HG03439 (cell line): ENCODE results near the gene PARD3B.

Source experiments
- ATAC-seq: cut with Tn5 transposase; IDR thresholded peaks from one replicate; pipeline ENCODE4 v1.9.1; 2021; ENCODE audit warnings: mild to moderate bottlenecking, moderate library complexity; ENCODE audit not compliant: unreplicated experiment

The PARD3B gene

DNA sequence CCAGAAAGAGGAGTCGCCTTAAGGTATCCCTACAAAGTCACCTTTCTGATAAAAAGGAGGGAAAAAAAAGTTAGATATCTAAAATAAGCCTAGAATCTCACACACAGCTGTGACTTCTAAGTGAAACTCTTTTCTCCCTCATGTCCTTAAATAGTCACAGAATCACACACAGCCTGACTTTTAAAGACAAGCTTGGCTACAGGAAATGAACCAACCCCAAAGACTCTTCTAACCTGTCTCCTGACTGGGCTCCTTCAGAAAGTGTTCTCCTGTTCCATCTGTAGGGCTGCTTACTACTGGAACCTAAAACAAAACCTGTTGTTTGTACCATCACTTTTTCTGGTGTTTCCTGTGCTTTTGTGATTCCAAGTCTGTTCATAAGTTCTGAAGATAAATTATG, 1074.3 kb downstream of the PARD3B start:
- ATAC-seq, result no peak

DNA sequence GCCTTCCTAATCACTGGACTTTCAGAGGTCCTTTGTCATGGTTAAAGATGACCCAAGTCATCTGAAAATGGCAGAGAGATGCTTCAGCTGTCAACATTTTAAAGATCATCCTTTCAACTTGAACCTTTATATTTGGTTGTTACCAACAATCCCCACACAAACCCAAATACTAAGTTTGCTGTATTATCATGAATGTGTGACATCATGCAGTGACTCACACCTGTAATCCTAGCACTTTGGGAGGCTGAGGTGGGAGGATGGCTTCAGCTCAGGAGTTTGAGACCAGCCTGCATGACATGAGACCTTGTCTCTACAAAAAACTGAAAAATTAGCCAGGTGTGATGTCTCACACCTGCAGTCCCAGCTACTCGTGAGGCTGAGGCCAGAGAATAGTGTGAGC, 1081.8 kb downstream of the PARD3B start:
- no peak for ATAC-seq

DNA sequence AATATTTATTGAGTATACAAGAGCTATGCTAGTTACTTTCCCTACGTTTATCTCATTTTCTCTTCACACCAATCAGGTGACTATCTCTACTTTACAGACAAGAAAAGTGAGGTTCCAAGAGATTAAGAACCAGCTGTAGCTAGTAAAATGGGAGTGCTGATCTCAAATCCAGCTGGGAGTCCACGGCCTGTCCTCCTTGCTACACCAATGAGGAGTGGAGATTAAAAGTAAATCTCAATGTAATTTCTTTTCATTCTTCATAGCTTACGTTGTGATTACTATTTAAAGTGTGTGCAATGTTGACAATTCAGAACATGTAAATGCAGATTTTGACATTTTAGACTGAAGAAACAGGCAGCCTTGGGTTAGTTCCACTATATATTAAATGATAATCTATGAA, 1083.1 kb downstream of the PARD3B start:
- ATAC-seq, result no peak

DNA sequence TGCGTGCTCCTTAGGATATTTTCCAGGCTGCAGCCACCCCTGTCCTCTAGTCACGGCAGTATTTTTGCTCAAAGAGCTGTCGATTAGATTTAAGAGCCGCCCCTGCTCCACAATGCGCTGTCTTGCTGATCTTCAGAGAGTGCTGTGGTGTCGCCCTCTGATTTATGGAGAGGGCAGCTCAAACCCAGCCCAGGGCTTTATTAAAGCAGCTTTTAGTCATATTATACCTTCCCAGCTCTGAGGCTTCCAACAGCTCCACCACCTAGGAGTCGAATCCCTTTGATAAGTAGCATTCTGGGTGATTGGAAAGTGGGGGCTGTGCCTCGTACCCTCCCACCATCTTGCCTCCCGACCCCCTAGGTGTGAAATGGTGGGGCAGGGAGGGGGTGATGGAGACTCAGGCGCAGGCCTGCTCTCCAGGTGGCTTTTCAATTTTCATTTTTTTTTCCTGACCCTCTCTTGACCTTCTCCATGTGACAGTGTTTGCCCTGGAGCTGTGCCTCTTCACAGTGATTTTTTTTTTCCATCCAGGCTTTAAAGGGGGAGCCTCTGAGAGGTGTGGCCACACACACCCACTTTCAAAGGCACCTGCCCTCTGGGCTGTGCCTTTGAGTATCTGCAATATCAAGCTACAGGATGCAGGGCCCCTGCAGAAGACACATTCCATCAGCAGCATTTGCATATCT, 1084.0 kb downstream of the PARD3B start:
- no peak for ATAC-seq

DNA sequence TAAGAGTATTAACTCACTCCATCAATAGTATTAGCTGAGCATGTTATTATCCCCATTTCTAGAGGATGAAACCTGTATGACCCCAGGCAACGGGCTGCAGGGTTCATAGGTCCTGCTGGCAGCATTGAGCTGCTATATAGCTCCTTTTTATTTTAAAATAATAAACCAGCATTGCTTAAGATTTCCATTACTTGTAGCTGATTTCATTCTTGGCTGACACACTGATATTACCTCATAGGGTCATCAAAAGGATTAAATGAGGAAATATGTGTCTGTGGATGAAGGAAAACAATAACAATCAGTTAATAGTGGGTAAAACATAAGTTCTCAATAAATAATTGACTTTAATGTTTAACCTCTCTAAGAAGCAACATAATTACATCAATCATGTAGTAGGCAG, 1088.7 kb downstream of the PARD3B start:
- no peak for ATAC-seq

DNA sequence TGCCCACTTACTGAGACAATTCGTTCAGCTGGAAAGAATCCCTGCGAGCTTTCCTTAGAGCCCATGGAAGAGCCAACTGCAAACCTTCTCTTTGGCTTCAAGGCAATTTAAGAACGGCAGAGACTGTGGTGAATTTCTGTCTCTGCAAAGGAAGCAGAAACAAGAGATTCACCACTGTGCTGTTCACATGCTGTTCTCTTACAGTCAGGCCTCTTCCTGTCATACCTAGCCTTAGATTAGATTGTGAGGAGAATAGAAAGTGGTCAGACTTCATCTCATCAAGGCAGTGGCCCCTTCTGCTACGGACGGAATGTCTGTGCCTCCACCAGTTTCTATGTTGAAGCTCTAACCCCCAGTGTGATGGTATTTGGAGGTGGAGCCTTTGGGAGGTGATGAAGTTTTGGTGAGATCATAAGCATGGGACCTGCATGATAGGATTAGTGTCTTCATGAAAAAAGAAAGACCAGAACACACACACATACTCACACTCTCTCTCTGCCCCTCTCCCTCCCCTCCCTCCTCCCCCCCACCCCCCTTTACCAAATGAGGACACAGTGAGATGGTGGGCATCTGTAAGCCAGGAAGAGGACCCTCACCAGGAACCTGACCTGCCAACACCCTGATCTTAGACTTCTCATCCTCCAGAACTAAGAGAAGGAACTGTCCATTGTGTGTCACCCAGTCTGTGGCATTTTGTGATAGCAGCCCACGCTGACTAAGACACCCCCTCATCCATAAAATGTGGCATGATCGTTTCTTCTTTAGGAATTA, 1091.5 kb downstream of the PARD3B start:
- ATAC-seq, result no peak

DNA sequence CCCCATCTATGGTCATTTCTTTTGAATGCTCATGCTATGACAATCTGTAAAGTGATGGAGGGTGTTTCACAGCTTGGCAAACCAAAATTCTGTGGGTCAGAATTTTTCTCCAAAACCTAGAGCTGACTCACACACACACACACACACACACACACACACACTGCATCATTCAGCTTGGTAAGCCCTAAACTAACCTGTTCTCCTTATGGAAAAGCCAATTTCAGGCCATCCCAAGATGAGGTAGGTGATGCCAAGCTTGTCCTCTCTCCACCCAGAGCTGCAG, 1092.0 kb downstream of the PARD3B start:
- no peak for ATAC-seq

DNA sequence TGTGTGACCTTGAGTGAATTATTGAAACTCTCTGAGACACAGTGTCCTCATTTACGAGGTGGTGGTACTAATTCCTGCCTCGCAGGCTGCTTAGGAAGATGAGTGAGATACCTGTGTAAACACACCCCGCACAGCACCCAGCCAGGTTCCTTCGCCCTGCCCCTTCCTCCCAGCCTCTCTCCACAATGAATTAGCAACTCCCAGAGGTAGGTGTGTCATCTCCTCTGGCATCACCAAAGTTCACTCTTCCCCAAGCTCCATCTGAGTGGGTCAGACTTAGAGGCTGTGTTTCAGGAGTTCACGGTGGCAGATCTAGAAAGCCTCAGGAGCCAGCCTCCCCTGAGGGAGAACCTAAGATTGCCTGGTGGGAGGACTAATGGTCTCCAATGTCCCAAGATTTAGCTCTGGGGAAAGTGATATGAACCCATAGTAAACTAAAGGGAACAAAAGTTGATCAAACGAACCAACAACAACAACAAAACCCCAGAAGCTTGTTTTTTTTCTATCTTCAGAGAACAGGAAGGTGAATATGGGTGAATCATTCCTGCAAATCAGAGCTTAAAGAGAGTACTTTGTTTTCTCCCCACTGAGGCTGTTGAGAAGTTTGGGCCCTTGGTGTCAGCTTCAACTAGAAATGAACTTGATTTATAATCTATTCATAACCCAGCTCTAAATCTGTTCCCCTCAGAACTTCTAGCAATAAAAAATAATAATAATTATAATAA, 1092.7 kb downstream of the PARD3B start:
- ATAC-seq, result no peak

DNA sequence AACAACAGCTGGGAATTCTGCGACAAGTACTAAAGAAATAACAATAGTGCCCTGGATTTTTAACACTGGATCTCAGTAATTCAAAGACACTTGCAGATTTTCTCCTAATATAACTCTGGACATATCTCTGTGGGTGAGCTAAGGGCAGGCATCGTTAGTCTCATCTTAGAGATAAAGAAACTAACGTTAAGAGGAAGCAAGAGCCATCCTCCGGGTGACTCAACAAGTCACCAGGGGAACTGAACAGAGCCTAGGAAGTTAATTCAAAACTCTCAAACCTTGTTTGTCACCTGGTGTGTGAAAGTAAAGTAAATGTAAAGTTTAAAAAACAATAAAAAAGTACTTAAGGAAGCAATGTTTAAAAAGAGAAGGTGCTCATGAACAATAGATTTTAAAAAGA, 1095.4 kb downstream of the PARD3B start:
- no peak for ATAC-seq

DNA sequence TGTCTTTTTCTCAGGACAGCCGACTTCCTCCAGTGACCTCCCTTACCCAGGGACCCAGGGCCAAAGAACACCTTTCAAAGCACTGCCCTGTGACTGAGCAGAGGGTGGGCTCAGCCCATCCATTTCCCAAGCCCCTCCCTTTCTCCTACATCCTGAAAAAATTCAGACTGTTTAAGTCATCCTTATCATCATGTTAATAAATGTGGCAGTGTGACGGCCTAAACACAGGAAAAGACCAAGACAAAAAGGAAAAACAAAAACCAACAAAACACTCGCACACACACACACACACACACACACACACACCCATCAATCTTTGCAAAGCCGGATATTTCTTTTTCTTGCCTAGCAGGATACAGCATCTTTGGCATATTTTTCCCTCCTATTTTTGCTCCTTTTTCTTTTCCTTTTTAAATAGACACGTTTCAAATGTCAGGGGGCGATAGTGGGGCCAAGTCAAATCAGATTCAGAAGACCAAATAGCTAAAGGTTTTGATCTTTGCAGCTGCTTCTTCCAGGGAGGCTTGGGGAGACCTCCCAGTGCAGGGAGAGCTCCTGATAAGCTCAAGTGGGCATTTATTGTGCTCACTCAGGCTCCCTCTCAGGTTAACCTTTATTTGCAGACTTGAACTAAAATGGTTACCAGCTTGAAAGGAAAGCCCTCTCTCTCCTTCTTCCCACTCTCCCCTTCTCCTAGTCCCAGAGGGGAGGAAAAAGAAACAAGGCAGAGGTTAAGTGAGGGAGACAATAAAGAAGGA, 1097.5 kb downstream of the PARD3B start:
- no peak for ATAC-seq

DNA sequence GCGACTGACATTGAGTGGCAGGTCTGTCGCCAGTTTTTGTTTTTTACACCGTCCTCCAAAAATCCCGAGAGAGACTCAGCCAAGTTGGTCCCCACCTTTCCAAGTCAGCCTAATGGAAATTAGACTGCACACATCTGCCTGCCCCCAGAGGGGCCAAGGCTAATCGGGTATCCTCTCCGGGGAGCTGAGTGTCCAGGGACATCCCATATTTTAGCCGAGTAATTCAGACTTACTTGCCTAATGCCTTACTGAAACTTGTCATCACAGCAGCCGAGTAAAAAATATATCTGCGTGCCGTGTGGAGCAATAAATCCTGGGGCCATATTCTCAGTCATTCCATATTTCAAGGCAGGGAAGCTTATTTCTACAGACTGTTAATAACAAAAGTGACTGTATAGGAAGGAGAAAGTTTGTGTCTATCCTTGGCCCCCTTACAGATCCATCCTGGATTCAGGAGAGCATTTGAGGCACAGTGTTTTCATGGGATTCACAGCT, 1098.2 kb downstream of the PARD3B start:
- ATAC-seq, result no peak

DNA sequence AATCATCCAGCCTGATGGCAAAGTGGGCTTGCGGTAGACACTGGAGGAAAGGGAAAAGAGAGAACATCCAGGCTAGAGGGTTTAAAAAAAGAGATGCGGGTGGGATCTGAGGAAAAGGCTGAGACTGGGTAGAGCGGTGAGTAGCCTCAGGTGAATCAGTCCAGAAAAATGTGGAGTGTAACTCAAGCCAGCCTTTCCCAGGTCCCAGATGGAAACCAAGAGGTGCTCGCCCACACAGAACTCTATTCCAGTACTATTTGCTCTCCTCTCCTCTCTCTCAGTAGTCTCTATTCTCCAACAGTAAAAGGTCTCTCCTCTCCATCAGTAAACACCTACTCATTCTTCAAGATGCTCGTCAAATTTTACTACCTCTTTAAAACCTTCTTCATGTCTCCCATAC, 1098.7 kb downstream of the PARD3B start:
- no peak for ATAC-seq

DNA sequence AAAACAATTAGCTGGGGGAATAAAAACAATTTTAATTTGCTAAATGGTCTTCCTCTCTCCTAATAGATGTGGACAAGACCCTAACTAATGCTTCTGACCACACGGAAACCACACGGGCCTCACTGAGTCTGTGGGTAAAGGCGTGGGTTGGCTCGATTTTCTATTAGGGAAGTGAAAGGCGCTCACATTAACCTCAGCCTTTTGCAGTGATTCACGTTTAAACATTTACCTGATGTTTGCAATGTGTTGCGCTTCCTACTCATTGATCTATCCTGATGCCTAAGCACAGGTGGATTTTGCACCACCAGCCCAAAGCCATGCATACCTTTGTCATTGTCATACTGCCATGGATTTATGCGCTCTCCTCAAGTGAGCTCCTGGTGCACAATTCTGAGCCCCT, 1101.4 kb downstream of the PARD3B start:
- peak; percentile 92 for ATAC-seq

DNA sequence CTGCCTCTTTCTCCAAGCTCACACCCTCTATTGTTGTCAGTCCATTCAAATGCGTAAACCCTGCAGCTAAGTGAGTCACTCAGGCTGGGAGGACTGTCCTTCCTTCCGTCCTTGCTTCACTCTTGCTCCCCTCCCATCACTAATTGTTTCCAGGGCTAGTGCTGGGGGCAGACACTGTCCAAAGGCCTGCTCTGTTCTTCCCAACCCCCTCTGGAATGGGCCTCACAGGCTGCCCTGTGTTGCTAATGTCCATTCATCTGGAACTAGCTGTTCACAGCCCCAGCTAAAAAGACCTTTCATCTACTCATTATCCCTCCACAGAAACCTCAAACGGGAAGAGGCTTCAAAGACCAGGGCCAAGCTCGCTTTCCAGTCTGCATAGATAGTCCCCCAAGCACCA, 1105.2 kb downstream of the PARD3B start:
- ATAC-seq, result no peak

DNA sequence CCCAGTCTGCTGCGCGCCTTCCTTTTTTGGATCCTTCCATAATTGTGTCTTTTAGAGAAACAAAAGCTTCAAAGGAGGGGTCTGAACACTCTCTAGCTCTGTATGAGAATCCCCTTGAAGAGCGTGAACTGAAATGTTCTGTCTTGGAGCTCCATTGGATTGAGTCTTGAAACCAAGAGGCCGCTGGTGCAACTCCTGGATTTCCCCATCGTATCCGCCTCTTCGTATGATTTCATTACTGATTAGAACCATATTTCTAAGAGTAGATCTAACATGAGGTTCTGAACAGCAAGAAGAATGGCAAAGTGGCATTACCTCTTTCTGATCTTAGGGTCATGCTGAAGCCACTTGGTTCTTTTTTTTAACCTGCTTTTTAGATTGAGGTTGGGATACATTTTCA, 1105.7 kb downstream of the PARD3B start:
- ATAC-seq, result no peak

DNA sequence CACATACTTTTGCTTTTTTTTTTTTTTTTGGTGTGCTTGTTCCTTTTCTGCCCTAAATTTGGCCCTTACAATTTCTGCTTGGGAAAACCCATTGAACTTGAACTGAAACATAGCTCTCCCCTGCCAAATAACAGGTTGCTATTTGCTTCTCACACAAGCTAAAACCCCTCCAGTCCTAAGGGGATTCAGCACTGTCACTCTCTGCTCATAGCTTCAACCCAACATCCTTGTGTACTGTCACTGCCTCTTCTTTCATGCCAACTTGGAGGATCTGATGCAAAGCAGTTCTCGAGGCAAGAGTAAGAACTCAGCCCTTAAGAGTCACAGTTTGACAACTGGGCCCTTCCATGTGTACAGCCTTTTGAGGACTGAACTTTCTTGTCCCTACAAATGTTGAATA, 1106.4 kb downstream of the PARD3B start:
- no peak for ATAC-seq

DNA sequence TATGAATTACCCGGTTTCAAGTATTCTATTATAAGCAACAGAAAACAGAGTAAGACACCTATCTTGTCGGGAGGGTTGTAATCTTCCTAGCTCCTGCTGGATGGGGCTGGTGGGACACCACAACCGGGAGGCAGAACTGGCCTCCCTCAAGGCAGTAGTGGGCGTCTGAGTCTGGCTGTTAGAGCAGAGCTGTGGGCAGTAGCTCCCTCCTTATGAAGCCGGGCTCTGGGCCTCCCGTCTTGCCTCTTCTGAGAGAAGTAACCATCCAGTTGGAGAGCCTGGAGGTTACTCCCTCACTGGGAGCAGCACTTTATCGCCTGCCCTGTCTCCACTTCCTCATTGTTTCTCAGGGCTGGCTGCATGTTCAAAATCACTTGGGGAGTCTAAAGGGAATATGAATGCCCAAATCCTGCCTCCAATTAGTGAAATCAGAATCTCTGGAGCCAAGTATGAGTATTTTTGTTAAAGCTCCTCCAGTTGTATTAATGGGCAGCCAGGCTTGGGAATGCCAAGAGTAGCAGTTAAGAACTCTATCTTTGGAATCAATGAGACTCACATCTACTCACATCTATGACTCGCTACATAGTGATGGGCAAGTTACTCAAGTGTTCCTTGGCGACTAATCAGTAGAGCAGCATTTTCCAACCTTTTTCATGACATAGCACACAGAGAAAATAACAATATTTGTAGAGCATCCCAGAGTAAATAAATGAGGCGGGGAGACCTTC, 1109.8 kb downstream of the PARD3B start:
- no peak for ATAC-seq

DNA sequence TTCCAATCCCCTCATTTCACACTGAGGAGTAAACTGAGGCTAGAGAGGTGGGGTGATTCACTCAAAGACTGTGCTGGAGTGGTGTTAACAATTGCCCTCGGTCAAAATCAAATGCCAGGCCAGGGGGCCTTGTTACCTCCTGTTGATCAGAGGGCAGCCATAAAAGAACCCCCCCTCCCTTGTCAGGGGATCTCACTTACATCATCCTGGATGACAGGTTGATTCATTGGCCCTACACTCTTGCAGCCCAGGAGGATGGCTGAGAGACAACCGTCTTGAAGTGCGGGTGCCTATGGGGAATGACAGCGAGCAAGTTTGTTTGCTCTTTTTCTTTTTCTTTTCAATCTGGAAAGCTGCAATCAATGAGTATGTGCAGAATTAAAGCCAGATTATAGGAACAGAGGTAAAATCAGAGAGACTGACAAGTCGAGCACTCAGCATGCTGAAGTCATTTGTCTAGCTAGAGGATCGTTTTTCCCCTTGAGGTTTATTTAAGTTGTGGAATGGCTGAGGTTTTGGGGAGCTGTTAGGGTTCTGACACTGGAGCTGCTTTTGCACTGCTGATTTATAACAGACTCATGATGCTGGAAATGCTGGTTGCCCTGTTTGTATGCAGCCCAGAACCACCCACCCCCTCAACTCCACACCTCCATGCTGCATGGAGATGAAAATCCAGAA, 1110.6 kb downstream of the PARD3B start:
- ATAC-seq, result no peak

DNA sequence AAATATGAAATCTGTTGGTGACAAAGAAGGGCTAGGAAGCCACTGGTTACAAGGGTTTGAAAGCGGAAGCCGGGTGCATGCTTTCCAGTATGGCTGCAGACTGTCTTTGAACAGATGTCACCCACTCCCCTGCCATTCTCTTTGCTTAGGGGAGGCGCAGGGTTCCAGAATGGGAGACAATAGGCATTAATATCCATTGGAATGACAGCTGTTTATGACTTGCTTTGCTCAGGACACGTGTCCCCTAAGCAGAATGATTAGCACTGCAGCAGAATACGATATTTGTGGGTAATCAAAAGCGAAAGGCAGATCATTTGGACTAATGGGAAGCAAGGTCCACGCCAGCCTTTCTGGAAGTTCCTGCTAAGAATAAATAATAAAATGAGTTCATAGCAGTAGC, 1111.2 kb downstream of the PARD3B start:
- ATAC-seq, result no peak

DNA sequence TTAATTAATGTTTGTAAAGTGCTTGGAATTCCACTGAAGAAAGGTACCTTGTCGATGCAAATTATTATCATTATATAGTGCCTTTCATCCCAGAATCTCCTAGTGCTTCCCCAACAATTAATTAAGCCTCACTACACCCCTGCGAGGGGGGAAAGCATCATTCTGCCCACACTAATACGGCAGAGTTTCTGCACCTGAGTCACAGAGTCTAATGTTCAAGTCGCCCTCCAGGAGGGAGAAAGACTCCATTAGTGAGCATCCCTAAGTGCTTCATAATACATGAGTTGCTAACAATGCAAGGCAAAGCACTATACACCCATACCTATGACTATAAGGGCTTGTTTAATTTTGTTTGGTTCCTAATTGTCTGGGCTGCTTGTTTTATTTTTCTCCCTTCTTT, 1111.7 kb downstream of the PARD3B start:
- ATAC-seq, result no peak
